K562 (cell line): ENCODE measurements around the gene MPND. TPM values are rescaled to one million over a fixed set of nuclear protein-coding genes. Genes with fewer than 3 reads are reported as not detected.

Experiments used
- ATAC-seq: fragments of 200-7000 bp; cut with Tn5 transposase; 3 replicates; pipeline ENCODE4 v1.9.1; 2020; ENCODE audit warnings: moderate library complexity
- BruUV-seq: library from RNA; stranded (reverse); fragments of 400-500 nt; replicated peaks from 2 replicates; lab custom pipeline; 2021; lab: Mats Ljungman, UMichigan
- CTCF ChIA-PET: fragments of 300-600 bp; formaldehyde crosslinking; extraction: SDS; loops from one replicate; lab custom pipeline; 2021; ENCODE audit warnings: low intra/inter-chr PET ratio; lab: Yijun Ruan, JAX
- POLR2A ChIA-PET: fragments of 300-600, 350-650 bp; sonication (Branson Sonifier 250); formaldehyde crosslinking; extraction: SDS; loops from one replicate; lab custom pipeline; 2021; ENCODE audit warnings: antibody characterized with exemption, inconsistent platforms; lab: Yijun Ruan, JAX
- DNase-seq, 4 experiments: peaks; one replicate each; pipeline versions ENCODE4 v3.0.0 to v3.0.0-alpha.2; 2011 to 2018; ENCODE audit warnings: low spot score in 3 of 4, mixed read lengths in 3 of 4; ENCODE audit errors: extremely low read depth in 1 of 4
- FAIRE-seq: peaks from 2 replicates; lab custom pipeline; 2011; peaks lifted over from hg19 to GRCh38; lab: Jason Lieb, UNC
- H2AFZ ChIP-seq: 2 replicates; pipeline ENCODE4 v1.6.0; 2011; ENCODE audit warnings: low read depth, low read length, control low read depth, inconsistent platforms
- H3K27ac ChIP-seq: fragments of 200-600 bp; 3 replicates; pipeline ENCODE4 v1.8.0; 2011; ENCODE audit warnings: low read depth, mild to moderate bottlenecking, control low read depth, inconsistent platforms, low read length, moderate library complexity, mixed read lengths; ENCODE audit errors: extremely low read depth
- H3K27me3 ChIP-seq, 2 experiments: fragments of 300-600 bp in 1 of 2; 2 replicates in 1 of 2; 3 replicates in 1 of 2; pipeline versions ENCODE4 v1.6.0 to v1.8.0; 2011; ENCODE audit warnings: inconsistent platforms in 2 of 2, low read length in 2 of 2, mild to moderate bottlenecking in 1 of 2, mixed read lengths in 1 of 2, moderate library complexity in 1 of 2; ENCODE audit not compliant: control insufficient read depth in 2 of 2, insufficient read depth in 2 of 2
- H3K36me3 ChIP-seq: fragments of 300-600 bp; 3 replicates; pipeline ENCODE4 v1.8.0; 2011; ENCODE audit warnings: mild to moderate bottlenecking, low read length, inconsistent platforms; ENCODE audit not compliant: control insufficient read depth, insufficient read depth
- H3K4me1 ChIP-seq, 2 experiments: fragments of 200-600 bp in 1 of 2; replicated peaks in 1 of 2; 2 replicates in 1 of 2; 3 replicates in 1 of 2; pipeline versions ENCODE4 v1.5.1 to v1.8.0; 2011; ENCODE audit warnings: inconsistent platforms in 2 of 2, low read length in 2 of 2, mild to moderate bottlenecking in 1 of 2, mixed read lengths in 1 of 2, moderate library complexity in 1 of 2; ENCODE audit not compliant: control insufficient read depth in 2 of 2, insufficient read depth in 2 of 2
- H3K4me2 ChIP-seq: 2 replicates; pipeline ENCODE4 v1.6.1; 2011; ENCODE audit warnings: low read length, control low read depth, inconsistent platforms, mixed read lengths; ENCODE audit not compliant: insufficient read depth
- H3K4me3 ChIP-seq: fragments of 200-600 bp; sonication (generic), shearing (Covaris generic); 2 replicates; pipeline ENCODE4 v1.5.1; 2016; ENCODE audit warnings: control low read depth, inconsistent platforms
- H3K79me2 ChIP-seq: fragments of 200-600 bp; 3 replicates; pipeline ENCODE4 v1.8.0; 2011; ENCODE audit warnings: low read length, inconsistent platforms; ENCODE audit not compliant: control insufficient read depth, insufficient read depth
- H3K9ac ChIP-seq, 2 experiments: 2 replicates each; pipeline versions ENCODE4 v1.6.0 to v1.6.1; 2011; ENCODE audit warnings: low read depth in 2 of 2, low read length in 2 of 2, control low read depth in 1 of 2, inconsistent platforms in 1 of 2, mild to moderate bottlenecking in 1 of 2, mixed read lengths in 1 of 2; ENCODE audit not compliant: insufficient read depth in 1 of 2
- H3K9me1 ChIP-seq: one replicate; pipeline ENCODE4 v1.6.0; 2011; ENCODE audit warnings: inconsistent platforms, mild to moderate bottlenecking, low read length, moderate library complexity; ENCODE audit not compliant: control insufficient read depth, insufficient read depth
- H3K9me3 ChIP-seq: replicated peaks from 2 replicates; pipeline ENCODE4 v1.5.1; 2011; ENCODE audit warnings: low read depth, low read length, inconsistent platforms; ENCODE audit not compliant: control insufficient read depth, insufficient read depth
- H4K20me1 ChIP-seq: replicated peaks from 2 replicates; pipeline ENCODE4 v1.6.1; 2011; ENCODE audit warnings: low read length, inconsistent platforms, mixed read lengths; ENCODE audit not compliant: control insufficient read depth, insufficient read depth
- BCOR ChIP-seq: fragments of 450-650 bp; IDR thresholded peaks from 2 replicates; pipeline ENCODE4 v1.6.1; 2016
- BRD9 ChIP-seq: fragments of 450-650 bp; IDR thresholded peaks from 2 replicates; pipeline ENCODE4 v1.6.1; 2018; ENCODE audit warnings: low read depth; ENCODE audit not compliant: partially characterized antibody
- CBX3 ChIP-seq, 2 experiments: IDR thresholded peaks; 1 replicate in 1 of 2; 2 replicates in 1 of 2; pipeline ENCODE4 v1.6.1; 2012; ENCODE audit warnings: inconsistent platforms in 2 of 2, low read length in 2 of 2, borderline replicate concordance in 1 of 2, control low read depth in 1 of 2
- CBX5 ChIP-seq: IDR thresholded peaks from 2 replicates; pipeline ENCODE4 v1.6.1; 2014; ENCODE audit warnings: low read depth, borderline replicate concordance
- EGR1 ChIP-seq: fragments of 450-650 bp; conservative IDR thresholded peaks from 2 replicates; pipeline ENCODE4 v1.6.1; 2017; ENCODE audit warnings: mild to moderate bottlenecking
- HDAC1 ChIP-seq, 2 experiments: fragments of 450-650 bp; IDR thresholded peaks; 2 replicates each; pipeline ENCODE4 v1.6.1; 2016 to 2017; ENCODE audit warnings: inconsistent platforms in 1 of 2, mild to moderate bottlenecking in 1 of 2, moderate library complexity in 1 of 2
- HDAC2 ChIP-seq: fragments of 450-650 bp; IDR thresholded peaks from 2 replicates; pipeline ENCODE4 v1.6.1; 2016; ENCODE audit warnings: mild to moderate bottlenecking
- KDM1A ChIP-seq, 2 experiments: fragments of 450-650 bp; IDR thresholded peaks; 2 replicates each; pipeline ENCODE4 v1.6.1; 2016; ENCODE audit warnings: mild to moderate bottlenecking in 2 of 2
- MED1 ChIP-seq: sonication (generic); formaldehyde crosslinking; IDR thresholded peaks from 2 replicates; pipeline ENCODE4 v1.8.1; 2023; ENCODE audit warnings: missing genetic modification reagents, borderline replicate concordance
- NR0B1 ChIP-seq: fragments of 450-650 bp; IDR thresholded peaks from one replicate; pipeline ENCODE4 v1.6.1; 2018; ENCODE audit warnings: mild to moderate bottlenecking, moderate library complexity; ENCODE audit not compliant: partially characterized antibody
- RBM25 ChIP-seq: fragments of 200-400 bp; formaldehyde crosslinking; IDR thresholded peaks from 2 replicates; pipeline ENCODE4 v1.6.1; 2018; ENCODE audit warnings: low read length, low read depth, moderate library complexity; ENCODE audit not compliant: severe bottlenecking
- RCOR1 ChIP-seq, 2 experiments: IDR thresholded peaks; 2 replicates each; pipeline ENCODE4 v1.6.1; 2012; ENCODE audit warnings: low read depth in 2 of 2, low read length in 2 of 2, borderline replicate concordance in 1 of 2, improper control_type of control experiment in 1 of 2
- SMARCA5 ChIP-seq: fragments of 450-650 bp; IDR thresholded peaks from 2 replicates; pipeline ENCODE4 v1.6.1; 2016
- SMARCC2 ChIP-seq: fragments of 450-650 bp; IDR thresholded peaks from 2 replicates; pipeline ENCODE4 v1.6.1; 2017; ENCODE audit warnings: antibody characterized with exemption, moderate library complexity, mild to moderate bottlenecking, low read depth
- TEAD2 ChIP-seq: fragments of 450-650 bp; IDR thresholded peaks from 2 replicates; pipeline ENCODE4 v1.6.1; 2016; ENCODE audit warnings: missing genetic modification characterization, control low read depth, missing compliant biosample characterization
- ZBTB8A ChIP-seq: fragments of 450-650 bp; IDR thresholded peaks from 2 replicates; pipeline ENCODE4 v1.6.1; 2018; ENCODE audit warnings: mild to moderate bottlenecking, moderate library complexity; ENCODE audit not compliant: partially characterized antibody
- ZFP36 ChIP-seq: fragments of 150-350 bp; IDR thresholded peaks from 2 replicates; pipeline ENCODE4 v1.6.1; 2018; ENCODE audit warnings: low read length, low read depth; ENCODE audit not compliant: partially characterized antibody
- ZNF121 ChIP-seq: sonication (generic); formaldehyde crosslinking; conservative IDR thresholded peaks from 2 replicates; pipeline ENCODE4 v1.8.0; 2022; ENCODE audit warnings: missing genetic modification reagents
- ZNF280B ChIP-seq: fragments of 250-450 bp; sonication (Bioruptor Pico); IDR thresholded peaks from 2 replicates; pipeline ENCODE4 v1.5.1; 2021; ENCODE audit warnings: mild to moderate bottlenecking
- WGBS: fragments of 100-300 bp; shearing (Covaris generic); methylation state at CpG from one replicate; pipeline ENCODE4 v1.1.6; 2016; ENCODE audit warnings: low coverage, mixed read lengths; ENCODE audit not compliant: insufficient coverage; ENCODE audit errors: missing lambda C conversion rate; 5-methylcytosine and 5-hydroxymethylcytosine counted together
- in situ Hi-C: fragments of 300-500 bp; cut with MboI; formaldehyde crosslinking; loops from 4 replicates; pipeline ENCODE4 v1.15.0; 2018; ENCODE audit warnings: inconsistent platforms, mixed read lengths
- intact Hi-C: fragments of 100-400 bp; cut with micrococcal nuclease; formaldehyde crosslinking; loops from 2 replicates; pipeline ENCODE4 v1.14.2; 2022
- polyA plus RNA-seq, 8 experiments: library from polyadenylated mRNA; depleted of rRNA in 4 of 8; stranded (reverse) in 5 of 8; unstranded in 3 of 8; fragments of >200 nt; fragmentation: Nextera tagmentation in 2 of 8; fragmentation: Illumina TruSeq in 1 of 8; extraction: Ambion mirVana in 2 of 8; extraction: Trizol in 1 of 8; gene quantifications; 2 replicates each; pipeline versions ENCODE4 v1.2.1 to v1.2.3, GENCODE V29; 2011 to 2014; ENCODE audit warnings: inconsistent platforms in 1 of 8, missing spikeins in 1 of 8
- total RNA-seq, 7 experiments: library from RNA; depleted of rRNA in 6 of 7; stranded (reverse); fragments of >200 nt in 6 of 7; fragmentation: Illumina TruSeq in 2 of 7; extraction: Trizol in 2 of 7; gene quantifications; 2 replicates each; pipeline versions ENCODE4 v1.2.1 to v1.2.3, GENCODE V29; 2011 to 2021; ENCODE audit warnings: low replicate concordance in 1 of 7

MPND gene
- total and polyA plus RNA-seq, 9 of the 15 experiments (the other 6 are each of a cell fraction or from before 2014, with no cell fraction given), result 0.25 to 14.0 (median 3.9) TPM

GRCh38 chr19:4295972-4296771 is 47.2 kb upstream of the MPND start:
- CTCF ChIA-PET, result no interaction called here
- no peak overlapping the region for H3K4me2 ChIP-seq
- BruUV-seq, result no TSS peak
- H3K79me2 ChIP-seq, result no peaks in the 10 kb centered on the region
- no peak overlapping the region for H3K4me3 ChIP-seq
- H3K27ac ChIP-seq, result no peak overlapping the region
- H2AFZ ChIP-seq, result no peak overlapping the region
- intact Hi-C loops, result no loop called here
- 31% methylated on average over 10 of the region's 14 CpGs for whole genome bisulfite sequencing
- H3K9me1 ChIP-seq, result no peaks in the 10 kb centered on the region
- POLR2A ChIA-PET, result interaction anchor here (0.6 kb wide), 2 partner anchors 10 to 1193 kb away, joined by 3 read pairs; no protein-coding TSS in a partner anchor
- H4K20me1 ChIP-seq, result no peaks in the 10 kb centered on the region
- ATAC-seq (no peak), DNase-seq (no peak), FAIRE-seq (no peak)
- no peaks in the 10 kb centered on the region for H3K36me3 ChIP-seq
- H3K9ac ChIP-seq, result peak overlapping the region in 1 of 2 experiments; percentile 40; a peak in 1 of 4 replicates
- TF ChIP-seq SMARCA5 (peak; percentile 87), CBX5 (no peak), ZNF121 (CRISPR knock-in tag) (peak; percentile 90), RCOR1 (IDR thresholded peaks at IDR 0.05; ENCODE audit: borderline replicate concordance in 1 of 2, low read depth in 2 of 2, low read length in 2 of 2) (peak in 1 of 2 experiments; percentile 40; a peak in 2 of 4 replicates), ZFP36 (peak; percentile 89), EGR1 (no peak), MED1 (0 out of 2 replicates have a peak, but pooled peaks have one; percentile 27), BCOR (peak; percentile 96), HDAC1 (IDR thresholded peaks at IDR 0.05) (0 out of 4 replicates have a peak, but pooled peaks of 1 of the 2 experiments have one; percentile 22), ZNF280B (CRISPR knock-in tag) (no peak), SMARCC2 (no peak), CBX3 (IDR thresholded peaks at IDR 0.05; ENCODE audit: borderline replicate concordance in 1 of 2, low read length in 2 of 2) (peak in 1 of 2 experiments; percentile 37; a peak in 1 of 3 replicates), BRD9 (peak; percentile 53), TEAD2 (no peak), RBM25 (peak; percentile 85), KDM1A (IDR thresholded peaks at IDR 0.05) (peak; percentile 70 to 85), HDAC2 (peak; percentile 67), NR0B1 (no peak), ZBTB8A (no peak)
- H3K27me3 ChIP-seq, result peaks cover 3 to 8% of the 10 kb centered on the region in 2 experiments; a peak in 2 of 5 replicates
- no peaks in the 10 kb centered on the region for H3K9me3 ChIP-seq
- H3K4me1 ChIP-seq, result peaks cover 0 to 25% of the 10 kb centered on the region in 2 experiments; a peak in 2 of 5 replicates
- in situ Hi-C loops, result no loop called here
